NOMO-1 treated with dmso at 0.1 percent for 144 hours (cell line): Measurements from ENCODE around the gene SLC25A38.

Experiments
- DNase-seq: peaks from one replicate; lab custom pipeline; 2025; ENCODE audit not compliant: unreplicated experiment; lab: John Stamatoyannopoulos, UW

The SLC25A38 gene

GRCh38 chr3:39376959-39377634 lies 6.1 kb upstream of the SLC25A38 start:
- DNase-seq: no peak

GRCh38 chr3:39378088-39378487 lies 5.1 kb upstream of the SLC25A38 start:
- DNase-seq: no peak

- DNase-seq: no peak
Measured at GRCh38 chr3:39378957-39379777, 4.0 kb upstream of the SLC25A38 start.

- no peak for DNase-seq
Measured at GRCh38 chr3:39379778-39380155, 3.4 kb upstream of the SLC25A38 start.

GRCh38 chr3:39381432-39381831 lies 1.7 kb upstream of the SLC25A38 start:
- no peak for DNase-seq

- DNase-seq: no peak
Measured at GRCh38 chr3:39383881-39384664, 903 bp downstream of the SLC25A38 start.

- DNase-seq: no peak
Measured at GRCh38 chr3:39384665-39385000, 1.5 kb downstream of the SLC25A38 start.

GRCh38 chr3:39385456-39386090 lies 2.4 kb downstream of the SLC25A38 start:
- DNase-seq: no peak

GRCh38 chr3:39386318-39386717 lies 3.1 kb downstream of the SLC25A38 start:
- DNase-seq: no peak

GRCh38 chr3:39387411-39387975 lies 4.3 kb downstream of the SLC25A38 start:
- no peak for DNase-seq

GRCh38 chr3:39388153-39388552 lies 5.0 kb downstream of the SLC25A38 start:
- no peak for DNase-seq

GRCh38 chr3:39388741-39389248 lies 5.6 kb downstream of the SLC25A38 start:
- no peak for DNase-seq

GRCh38 chr3:39390181-39390580 lies 7.0 kb downstream of the SLC25A38 start:
- DNase-seq: no peak

GRCh38 chr3:39396690-39397089 lies 13.5 kb downstream of the SLC25A38 start:
- DNase-seq: no peak

GRCh38 chr3:39398700-39399099 lies 15.5 kb downstream of the SLC25A38 start:
- DNase-seq: no peak

- no peak for DNase-seq
Measured at GRCh38 chr3:39401983-39402382, 18.8 kb downstream of the SLC25A38 start.

GRCh38 chr3:39404943-39405686 lies 21.9 kb downstream of the SLC25A38 start:
- no peak for DNase-seq

- DNase-seq: no peak
Measured at GRCh38 chr3:39405687-39406367, 22.7 kb downstream of the SLC25A38 start.
